ENCODE measurements around the gene WFIKKN1. TPM values are rescaled to one million over a fixed set of nuclear protein-coding genes. Genes with fewer than 3 reads are reported as not detected.

WFIKKN1 gene
- total and polyA plus RNA-seq, 2 experiments from 2014 or later = 3.5 to 6.8 TPM

DNA sequence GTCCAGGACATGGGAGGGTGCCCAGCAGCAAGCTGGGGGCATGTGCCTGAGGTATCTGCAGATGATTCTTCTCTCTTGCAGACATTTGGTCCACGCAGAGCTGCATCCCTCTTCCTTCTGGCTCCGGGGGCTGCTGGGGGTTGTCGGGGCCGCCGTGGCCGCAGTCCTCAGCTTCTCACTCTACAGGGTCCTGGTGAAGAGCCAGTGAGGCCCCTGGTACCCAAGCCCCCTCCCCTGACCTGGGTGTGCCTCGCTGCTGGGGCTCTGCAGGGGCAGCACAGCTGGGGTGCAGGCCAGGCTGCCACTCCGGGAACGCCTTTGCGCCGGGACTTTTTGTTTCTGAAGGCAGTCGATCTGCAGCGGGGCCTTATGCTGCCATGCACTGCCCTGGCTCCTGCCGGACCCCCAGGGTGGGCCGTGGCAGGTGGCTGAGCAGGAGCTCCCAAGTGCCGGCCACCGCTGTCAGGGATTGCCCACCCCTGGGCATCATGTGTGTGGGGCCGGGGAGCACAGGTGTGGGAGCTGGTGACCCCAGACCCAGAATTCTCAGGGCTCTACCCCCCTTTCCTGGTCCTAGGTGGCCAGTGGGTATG, 42.7 kb downstream of the WFIKKN1 start:
- peaks cover 6% of the 10 kb centered on the region for H3K27me3 Mint-ChIP-seq (ENCODE audit: insufficient read depth, low read depth, poor library complexity)
- TF ChIP-seq, protein P1, sequence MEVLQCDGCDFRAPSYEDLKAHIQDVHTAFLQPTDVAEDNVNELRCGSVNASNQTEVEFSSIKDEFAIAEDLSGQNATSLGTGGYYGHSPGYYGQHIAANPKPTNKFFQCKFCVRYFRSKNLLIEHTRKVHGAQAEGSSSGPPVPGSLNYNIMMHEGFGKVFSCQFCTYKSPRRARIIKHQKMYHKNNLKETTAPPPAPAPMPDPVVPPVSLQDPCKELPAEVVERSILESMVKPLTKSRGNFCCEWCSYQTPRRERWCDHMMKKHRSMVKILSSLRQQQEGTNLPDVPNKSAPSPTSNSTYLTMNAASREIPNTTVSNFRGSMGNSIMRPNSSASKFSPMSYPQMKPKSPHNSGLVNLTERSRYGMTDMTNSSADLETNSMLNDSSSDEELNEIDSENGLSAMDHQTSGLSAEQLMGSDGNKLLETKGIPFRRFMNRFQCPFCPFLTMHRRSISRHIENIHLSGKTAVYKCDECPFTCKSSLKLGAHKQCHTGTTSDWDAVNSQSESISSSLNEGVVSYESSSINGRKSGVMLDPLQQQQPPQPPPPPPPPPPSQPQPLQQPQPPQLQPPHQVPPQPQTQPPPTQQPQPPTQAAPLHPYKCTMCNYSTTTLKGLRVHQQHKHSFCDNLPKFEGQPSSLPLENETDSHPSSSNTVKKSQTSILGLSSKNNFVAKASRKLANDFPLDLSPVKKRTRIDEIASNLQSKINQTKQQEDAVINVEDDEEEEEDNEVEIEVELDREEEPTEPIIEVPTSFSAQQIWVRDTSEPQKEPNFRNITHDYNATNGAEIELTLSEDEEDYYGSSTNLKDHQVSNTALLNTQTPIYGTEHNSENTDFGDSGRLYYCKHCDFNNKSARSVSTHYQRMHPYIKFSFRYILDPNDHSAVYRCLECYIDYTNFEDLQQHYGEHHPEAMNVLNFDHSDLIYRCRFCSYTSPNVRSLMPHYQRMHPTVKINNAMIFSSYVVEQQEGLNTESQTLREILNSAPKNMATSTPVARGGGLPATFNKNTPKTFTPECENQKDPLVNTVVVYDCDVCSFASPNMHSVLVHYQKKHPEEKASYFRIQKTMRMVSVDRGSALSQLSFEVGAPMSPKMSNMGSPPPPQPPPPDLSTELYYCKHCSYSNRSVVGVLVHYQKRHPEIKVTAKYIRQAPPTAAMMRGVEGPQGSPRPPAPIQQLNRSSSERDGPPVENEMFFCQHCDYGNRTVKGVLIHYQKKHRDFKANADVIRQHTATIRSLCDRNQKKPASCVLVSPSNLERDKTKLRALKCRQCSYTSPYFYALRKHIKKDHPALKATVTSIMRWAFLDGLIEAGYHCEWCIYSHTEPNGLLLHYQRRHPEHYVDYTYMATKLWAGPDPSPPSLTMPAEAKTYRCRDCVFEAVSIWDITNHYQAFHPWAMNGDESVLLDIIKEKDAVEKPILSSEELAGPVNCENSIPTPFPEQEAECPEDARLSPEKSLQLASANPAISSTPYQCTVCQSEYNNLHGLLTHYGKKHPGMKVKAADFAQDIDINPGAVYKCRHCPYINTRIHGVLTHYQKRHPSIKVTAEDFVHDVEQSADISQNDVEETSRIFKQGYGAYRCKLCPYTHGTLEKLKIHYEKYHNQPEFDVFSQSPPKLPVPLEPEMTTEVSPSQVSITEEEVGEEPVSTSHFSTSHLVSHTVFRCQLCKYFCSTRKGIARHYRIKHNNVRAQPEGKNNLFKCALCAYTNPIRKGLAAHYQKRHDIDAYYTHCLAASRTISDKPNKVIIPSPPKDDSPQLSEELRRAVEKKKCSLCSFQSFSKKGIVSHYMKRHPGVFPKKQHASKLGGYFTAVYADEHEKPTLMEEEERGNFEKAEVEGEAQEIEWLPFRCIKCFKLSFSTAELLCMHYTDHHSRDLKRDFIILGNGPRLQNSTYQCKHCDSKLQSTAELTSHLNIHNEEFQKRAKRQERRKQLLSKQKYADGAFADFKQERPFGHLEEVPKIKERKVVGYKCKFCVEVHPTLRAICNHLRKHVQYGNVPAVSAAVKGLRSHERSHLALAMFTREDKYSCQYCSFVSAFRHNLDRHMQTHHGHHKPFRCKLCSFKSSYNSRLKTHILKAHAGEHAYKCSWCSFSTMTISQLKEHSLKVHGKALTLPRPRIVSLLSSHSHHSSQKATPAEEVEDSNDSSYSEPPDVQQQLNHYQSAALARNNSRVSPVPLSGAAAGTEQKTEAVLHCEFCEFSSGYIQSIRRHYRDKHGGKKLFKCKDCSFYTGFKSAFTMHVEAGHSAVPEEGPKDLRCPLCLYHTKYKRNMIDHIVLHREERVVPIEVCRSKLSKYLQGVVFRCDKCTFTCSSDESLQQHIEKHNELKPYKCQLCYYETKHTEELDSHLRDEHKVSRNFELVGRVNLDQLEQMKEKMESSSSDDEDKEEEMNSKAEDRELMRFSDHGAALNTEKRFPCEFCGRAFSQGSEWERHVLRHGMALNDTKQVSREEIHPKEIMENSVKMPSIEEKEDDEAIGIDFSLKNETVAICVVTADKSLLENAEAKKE (CRISPR knock-in tag; IDR thresholded peaks at IDR 0.05) = no peak
- TF ChIP-seq JUNB (IDR thresholded peaks at IDR 0.05; ENCODE audit: unreplicated experiment) = no peak
- peaks cover 12% of the 10 kb centered on the region; the same call in 2 of the 3 replicates for H3K4me1 Mint-ChIP-seq
- no peak for DNase-seq (ENCODE audit: low spot score)
- no peak overlapping the region for H2AFZ ChIP-seq
- no peaks in the 10 kb centered on the region for H3K9me3 Mint-ChIP-seq
- peaks cover 11% of the 10 kb centered on the region; the same call in 1 of the 2 replicates for H3K4me1 ChIP-seq (ENCODE audit: insufficient read depth)
- H4K20me1 ChIP-seq (replicated peaks; ENCODE audit: insufficient read depth) = peaks cover 3% of the 10 kb centered on the region
- no peak for ATAC-seq
- H3K9me2 ChIP-seq (ENCODE audit: insufficient read depth) = no peaks in the 10 kb centered on the region
- H3K27ac ChIP-seq (ENCODE audit: low read depth) = no peak overlapping the region
- H3F3A ChIP-seq (replicated peaks; ENCODE audit: low read depth) = peaks cover 17% of the 10 kb centered on the region; the same call in 1 of the 2 replicates
- H3K27me3 ChIP-seq (ENCODE audit: insufficient read depth) = no peaks in the 10 kb centered on the region
- H3K4me2 ChIP-seq = no peak overlapping the region
- H3K4me3 Mint-ChIP-seq = no peak overlapping the region
- peaks cover 12% of the 10 kb centered on the region for H3K79me2 ChIP-seq (replicated peaks; ENCODE audit: insufficient read depth)
- no peak overlapping the region for H3K27ac Mint-ChIP-seq
- H3K4me3 ChIP-seq = no peak overlapping the region
- peaks cover 21% of the 10 kb centered on the region for H3K36me3 Mint-ChIP-seq (ENCODE audit: low read depth)
- peaks cover 11% of the 10 kb centered on the region; the same call in 1 of the 2 replicates for H3K36me3 ChIP-seq (ENCODE audit: insufficient read depth)

DNA sequence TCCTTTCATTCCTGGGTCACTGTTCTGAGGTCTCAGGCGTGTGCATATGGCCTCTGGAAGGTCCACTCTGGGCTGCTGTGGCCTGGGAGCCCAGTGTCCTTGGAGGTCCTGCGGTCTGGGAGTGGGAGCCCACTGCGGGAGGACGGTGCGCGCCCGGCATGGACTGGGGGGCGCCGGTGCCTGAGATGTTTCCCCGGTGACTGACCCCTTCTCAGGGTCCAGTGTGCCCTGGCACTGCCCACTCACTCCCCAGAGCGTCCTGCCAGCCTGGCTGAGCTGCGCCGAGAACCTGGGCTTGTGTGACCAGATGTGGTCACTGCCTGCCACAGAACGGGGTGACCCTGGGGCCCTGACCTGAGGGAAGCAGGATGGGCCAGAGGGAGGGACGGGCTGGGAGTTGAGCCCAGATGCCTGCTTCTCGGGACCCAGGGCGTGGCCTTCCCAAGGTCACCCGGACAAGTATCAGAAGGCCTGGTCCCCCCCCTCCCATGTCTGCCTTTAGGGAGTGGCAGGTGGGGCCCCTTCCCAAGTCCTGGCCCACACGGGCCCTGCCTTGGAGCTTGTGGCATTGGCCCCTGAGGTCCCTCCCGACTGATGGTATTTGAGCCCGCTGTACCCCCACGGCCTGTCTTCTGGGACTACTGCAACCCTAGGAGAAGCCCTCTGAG, 43.6 kb downstream of the WFIKKN1 start:
- Mint-ChIP-seq H3K36me3 (ENCODE audit: low read depth) (peaks cover 20% of the 10 kb centered on the region), H3K27me3 (ENCODE audit: insufficient read depth, low read depth, poor library complexity) (peaks cover 8% of the 10 kb centered on the region), H3K27ac (no peak overlapping the region), H3K4me3 (peak overlapping the region; percentile 72; the same call in 2 of the 3 replicates), H3K4me1 (peaks cover 15% of the 10 kb centered on the region), H3K9me3 (no peaks in the 10 kb centered on the region)
- Histone ChIP-seq H3K9me2 (ENCODE audit: insufficient read depth) (no peaks in the 10 kb centered on the region), H3K4me1 (ENCODE audit: insufficient read depth) (peaks cover 11% of the 10 kb centered on the region; the same call in 1 of the 2 replicates), H4K20me1 (replicated peaks; ENCODE audit: insufficient read depth) (peaks cover 3% of the 10 kb centered on the region; the same call in 1 of the 2 replicates), H3K36me3 (ENCODE audit: insufficient read depth) (peaks cover 11% of the 10 kb centered on the region; the same call in 1 of the 2 replicates), H2AFZ (no peak overlapping the region), H3K27me3 (ENCODE audit: insufficient read depth) (no peaks in the 10 kb centered on the region), H3K27ac (ENCODE audit: low read depth) (no peak overlapping the region), H3F3A (replicated peaks; ENCODE audit: low read depth) (peaks cover 17% of the 10 kb centered on the region), H3K4me2 (peak overlapping the region; percentile 86), H3K4me3 (peak overlapping the region; percentile 66), H3K79me2 (replicated peaks; ENCODE audit: insufficient read depth) (peaks cover 3% of the 10 kb centered on the region)
- DNase-seq (ENCODE audit: low spot score) (no peak), ATAC-seq (no peak)
- no peak for TF ChIP-seq ZNF114 (CRISPR knock-in tag; IDR thresholded peaks at IDR 0.05)
- TF ChIP-seq EZH2 (IDR thresholded peaks at IDR 0.05; ENCODE audit: low read depth, unreplicated experiment) = no peak
- TF ChIP-seq JUNB (IDR thresholded peaks at IDR 0.05; ENCODE audit: unreplicated experiment) = no peak

Measured in GM23338 (cell line).